ENCODE results near the gene TMEM252.

Gene TMEM252

GRCh38 chr9:68540712-68541535 is at the start of gene TMEM252:
TSS of gene TMEM252 (minus strand) at chr9:68540883. CDS start at chr9:68540814, 69 bp downstream.
- DNase-seq, result no peak

GRCh38 chr9:68585034-68585761 is 44.5 kb upstream of the TMEM252 start:
- DNase-seq, result no peak

GRCh38 chr9:68584189-68585033 is 43.7 kb upstream of the TMEM252 start:
- DNase-seq, result no peak

- no peak for DNase-seq
Observed at GRCh38 chr9:68581696-68582095, 41.0 kb upstream of the TMEM252 start.

- DNase-seq, result no peak
Observed at GRCh38 chr9:68577774-68578591, 37.3 kb upstream of the TMEM252 start.

- no peak for DNase-seq
Observed at GRCh38 chr9:68575817-68576216, 35.1 kb upstream of the TMEM252 start.

GRCh38 chr9:68574150-68574549 is 33.5 kb upstream of the TMEM252 start:
- no peak for DNase-seq

- no peak for DNase-seq
Observed at GRCh38 chr9:68567565-68567964, 26.9 kb upstream of the TMEM252 start.

GRCh38 chr9:68562461-68562860 is 21.8 kb upstream of the TMEM252 start:
- DNase-seq, result no peak

GRCh38 chr9:68560071-68560844 is 19.6 kb upstream of the TMEM252 start:
- DNase-seq, result no peak

- DNase-seq, result no peak
Observed at GRCh38 chr9:68558545-68558944, 17.9 kb upstream of the TMEM252 start.

GRCh38 chr9:68555437-68556150 is 14.9 kb upstream of the TMEM252 start:
- DNase-seq, result no peak

- no peak for DNase-seq
Observed at GRCh38 chr9:68552700-68553476, 12.2 kb upstream of the TMEM252 start.

GRCh38 chr9:68551191-68551590 is 10.5 kb upstream of the TMEM252 start:
- DNase-seq, result no peak

GRCh38 chr9:68548241-68548640 is 7.6 kb upstream of the TMEM252 start:
- no peak for DNase-seq

- no peak for DNase-seq
Observed at GRCh38 chr9:68547417-68547816, 6.7 kb upstream of the TMEM252 start.

GRCh38 chr9:68546596-68547390 is 6.1 kb upstream of the TMEM252 start:
- DNase-seq, result no peak

GRCh38 chr9:68545033-68545705 is 4.5 kb upstream of the TMEM252 start:
- DNase-seq, result no peak

GRCh38 chr9:68541568-68541967 is 885 bp upstream of the TMEM252 start:
- no peak for DNase-seq

All from cortex of kidney (tissue), 1 donor.